H1 (cell line): ENCODE results near the gene MIPOL1.

Experiments used
- ATF3 ChIP-seq: IDR thresholded peaks from 2 replicates; pipeline ENCODE4 v1.6.1; 2011; ENCODE audit warnings: low read depth, mild to moderate bottlenecking, low read length; ENCODE audit not compliant: insufficient read depth
- BACH1 ChIP-seq: IDR thresholded peaks from 2 replicates; pipeline ENCODE4 v1.6.1; 2012; ENCODE audit warnings: low read length, improper control_type of control experiment
- BRCA1 ChIP-seq: IDR thresholded peaks from 2 replicates; pipeline ENCODE4 v1.6.1; 2012; ENCODE audit warnings: low read depth, low read length, improper control_type of control experiment
- MAX ChIP-seq: IDR thresholded peaks from 2 replicates; pipeline ENCODE4 v1.6.1; 2012; ENCODE audit warnings: inconsistent platforms
- SP1 ChIP-seq: IDR thresholded peaks from 2 replicates; pipeline ENCODE4 v1.6.1; 2011; ENCODE audit warnings: low read depth, low read length

GRCh38 chr14:37434867-37435266 lies 237.1 kb downstream of the MIPOL1 start:
- TF ChIP-seq ATF3 (no peak), BRCA1 (no peak), SP1 (no peak), MAX (no peak), BACH1 (no peak)
